Esophagus muscularis mucosa (tissue), 4 donors: ENCODE measurements around the gene HOATZ. TPM values are rescaled to one million over a fixed set of nuclear protein-coding genes. Genes with fewer than 3 reads are reported as not detected.

Experiments used
- DNase-seq: peaks from one replicate; pipeline ENCODE4 v3.0.0-alpha.2; 2017; ENCODE audit errors: extremely low spot score
- H3K27ac ChIP-seq, 4 donors: fragments of 200-600 bp; sonication (generic); replicated peaks in 1 of 4; 1 replicate in 3 of 4; 2 replicates in 1 of 4; pipeline ENCODE4 v1.5.1; 2016 to 2019; ENCODE audit warnings: mild to moderate bottlenecking in 1 of 4
- H3K27me3 ChIP-seq, 4 donors: fragments of 200-600 bp; sonication (generic); one replicate each; pipeline versions ENCODE4 v1.5.1 to v1.6.0; 2016 to 2019
- H3K36me3 ChIP-seq, 4 donors: fragments of 200-600 bp; sonication (generic); one replicate each; pipeline ENCODE4 v1.5.1; 2016 to 2019
- H3K4me1 ChIP-seq, 4 donors: fragments of 200-600 bp; sonication (generic); one replicate each; pipeline ENCODE4 v1.5.1; 2016 to 2019
- H3K4me3 ChIP-seq, 4 donors: fragments of 200-600 bp; sonication (generic); 1 replicate in 2 of 4; 2 replicates in 2 of 4; pipeline ENCODE4 v1.5.1; 2016 to 2019; ENCODE audit warnings: mild to moderate bottlenecking in 4 of 4, moderate library complexity in 1 of 4
- H3K9me3 ChIP-seq, 4 donors: fragments of 200-600 bp; sonication (generic); 1 replicate in 3 of 4; 2 replicates in 1 of 4; pipeline ENCODE4 v1.5.1; 2016 to 2019
- EP300 ChIP-seq: sonication (generic); formaldehyde crosslinking; IDR thresholded peaks from one replicate; pipeline ENCODE4 v1.6.1; 2017; ENCODE audit warnings: antibody characterized with exemption
- POLR2A ChIP-seq: fragments of 450-650 bp; IDR thresholded peaks from one replicate; pipeline ENCODE4 v1.6.1; 2017; ENCODE audit warnings: antibody characterized with exemption, moderate library complexity, mild to moderate bottlenecking, low read depth
- POLR2AphosphoS5 ChIP-seq, 2 donors: sonication (generic); formaldehyde crosslinking; IDR thresholded peaks; one replicate each; pipeline ENCODE4 v1.6.1; 2017; ENCODE audit warnings: antibody characterized with exemption in 2 of 2
- WGBS: methylation state at CpG from one replicate; pipeline ENCODE4 v1.1.5; 2018; 5-methylcytosine and 5-hydroxymethylcytosine counted together
- intact Hi-C: fragments of 100-400 bp; cut with DNase I; formaldehyde crosslinking; loops from one replicate; pipeline ENCODE4 v1.15.1; 2023
- total RNA-seq, 4 donors: library from RNA; depleted of rRNA; stranded (reverse); fragments of >200 nt; gene quantifications; one replicate each; pipeline versions ENCODE4 v1.1.0 to v1.2.1, GENCODE V29; 2016
- TF ChIP-seq, protein P1 (sequence below), 3 experiments: fragments of 200-600 bp in 2 of 3; fragments of 450-650 bp in 1 of 3; sonication (generic) in 2 of 3; IDR thresholded peaks; one replicate each; pipeline ENCODE4 v1.5.1; 2017 to 2019; ENCODE audit warnings: antibody characterized with exemption in 3 of 3, mild to moderate bottlenecking in 2 of 3, moderate library complexity in 1 of 3

The HOATZ gene
- total RNA-seq, 4 donors from 2014 or later = not detected

DNA sequence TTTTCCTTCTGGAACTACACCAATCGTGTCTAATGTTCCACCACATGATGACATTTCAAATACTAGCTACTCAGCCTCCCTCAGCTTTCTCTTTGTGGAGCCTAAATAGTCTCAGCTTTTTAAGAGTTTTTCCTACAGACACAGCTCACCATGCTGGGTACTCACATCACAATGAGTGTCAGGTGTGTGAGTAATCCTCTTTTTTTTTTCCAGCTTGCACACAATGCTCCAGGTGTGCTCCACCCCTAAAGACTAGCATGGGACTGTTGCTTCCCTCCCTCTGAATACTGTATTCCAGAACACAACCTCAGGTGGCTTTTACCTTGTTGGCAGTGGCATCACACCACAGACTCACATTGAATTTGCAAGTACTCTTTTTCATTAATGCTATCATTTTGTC lies 14.1 kb upstream of the HOATZ start:
- WGBS = 69% methylated on average over 1 of the region's 1 CpG
- no peak overlapping the region for H3K27ac ChIP-seq
- no peaks in the 10 kb centered on the region for H3K4me1 ChIP-seq
- no peaks in the 10 kb centered on the region for H3K27me3 ChIP-seq
- no peak overlapping the region for H3K4me3 ChIP-seq
- no peaks in the 10 kb centered on the region for H3K9me3 ChIP-seq
- TF ChIP-seq, protein P1, sequence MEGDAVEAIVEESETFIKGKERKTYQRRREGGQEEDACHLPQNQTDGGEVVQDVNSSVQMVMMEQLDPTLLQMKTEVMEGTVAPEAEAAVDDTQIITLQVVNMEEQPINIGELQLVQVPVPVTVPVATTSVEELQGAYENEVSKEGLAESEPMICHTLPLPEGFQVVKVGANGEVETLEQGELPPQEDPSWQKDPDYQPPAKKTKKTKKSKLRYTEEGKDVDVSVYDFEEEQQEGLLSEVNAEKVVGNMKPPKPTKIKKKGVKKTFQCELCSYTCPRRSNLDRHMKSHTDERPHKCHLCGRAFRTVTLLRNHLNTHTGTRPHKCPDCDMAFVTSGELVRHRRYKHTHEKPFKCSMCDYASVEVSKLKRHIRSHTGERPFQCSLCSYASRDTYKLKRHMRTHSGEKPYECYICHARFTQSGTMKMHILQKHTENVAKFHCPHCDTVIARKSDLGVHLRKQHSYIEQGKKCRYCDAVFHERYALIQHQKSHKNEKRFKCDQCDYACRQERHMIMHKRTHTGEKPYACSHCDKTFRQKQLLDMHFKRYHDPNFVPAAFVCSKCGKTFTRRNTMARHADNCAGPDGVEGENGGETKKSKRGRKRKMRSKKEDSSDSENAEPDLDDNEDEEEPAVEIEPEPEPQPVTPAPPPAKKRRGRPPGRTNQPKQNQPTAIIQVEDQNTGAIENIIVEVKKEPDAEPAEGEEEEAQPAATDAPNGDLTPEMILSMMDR (IDR thresholded peaks at IDR 0.05) = no peak
- TF ChIP-seq POLR2A (no peak), EP300 (no peak), POLR2AphosphoS5 (IDR thresholded peaks at IDR 0.05) (no peak)
- H3K36me3 ChIP-seq = no peaks in the 10 kb centered on the region
- no peak for DNase-seq
- intact Hi-C loops = no loop called here

DNA sequence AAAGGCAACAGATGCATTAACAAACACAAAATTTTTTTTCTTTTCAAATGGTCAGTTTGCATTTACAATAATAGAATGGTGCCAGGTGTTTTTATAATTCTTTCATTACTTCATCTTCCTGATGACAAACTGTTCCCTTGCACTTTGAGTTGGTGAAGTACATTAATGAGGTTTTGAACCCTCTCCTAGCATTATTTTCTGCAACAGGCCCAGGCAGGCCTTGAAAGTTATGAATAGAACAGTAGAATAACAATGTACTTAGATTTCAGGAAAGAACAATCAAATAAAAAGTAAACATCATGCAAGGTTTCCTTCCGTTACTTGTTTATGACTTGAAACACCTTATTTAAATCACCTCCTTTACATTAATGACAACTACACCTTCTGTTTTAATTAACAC lies 12.0 kb upstream of the HOATZ start:
- no peaks in the 10 kb centered on the region for H3K27me3 ChIP-seq
- no peaks in the 10 kb centered on the region for H3K4me1 ChIP-seq
- 93% methylated on average over 1 of the region's 1 CpG for WGBS
- H3K27ac ChIP-seq = no peak overlapping the region
- DNase-seq = no peak
- no peaks in the 10 kb centered on the region for H3K36me3 ChIP-seq
- TF ChIP-seq EP300 (no peak), POLR2A (no peak), POLR2AphosphoS5 (IDR thresholded peaks at IDR 0.05) (no peak)
- TF ChIP-seq, protein P1 (IDR thresholded peaks at IDR 0.05) = no peak
- H3K4me3 ChIP-seq = no peak overlapping the region
- H3K9me3 ChIP-seq = no peaks in the 10 kb centered on the region
- intact Hi-C loops = no loop called here

DNA sequence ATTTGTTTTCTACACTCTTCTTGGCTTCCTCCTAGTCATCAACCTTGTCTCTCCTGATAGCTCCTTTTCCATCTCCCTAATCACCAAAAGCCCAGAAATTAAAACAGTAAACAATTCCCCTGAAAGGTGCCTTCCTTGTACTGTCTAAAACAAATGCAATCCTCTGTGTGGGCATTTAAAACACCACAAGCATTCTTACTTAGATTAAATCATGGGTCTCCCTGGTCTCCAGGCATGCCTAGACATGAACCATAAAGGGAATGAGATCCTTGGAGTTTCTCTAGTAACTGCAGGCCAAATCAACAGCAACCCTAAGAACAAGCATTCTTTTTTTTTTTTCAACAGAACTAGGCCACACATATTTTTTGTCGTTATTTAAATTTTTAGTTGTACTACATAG lies 4.3 kb upstream of the HOATZ start:
- Histone ChIP-seq H3K36me3 (no peaks in the 10 kb centered on the region), H3K4me3 (no peak overlapping the region), H3K27ac (no peak overlapping the region), H3K27me3 (peaks cover 5 to 58% (median 32%) of the 10 kb centered on the region in 4 donors), H3K9me3 (no peaks in the 10 kb centered on the region), H3K4me1 (peaks cover 12 to 20% (median 13%) of the 10 kb centered on the region in 4 donors)
- DNase-seq = no peak
- 100% methylated on average over 1 of the region's 1 CpG for WGBS
- TF ChIP-seq EP300 (no peak), POLR2AphosphoS5 (IDR thresholded peaks at IDR 0.05) (no peak), POLR2A (no peak)
- TF ChIP-seq, protein P1 (IDR thresholded peaks at IDR 0.05) = no peak
- intact Hi-C loops = no loop called here

DNA sequence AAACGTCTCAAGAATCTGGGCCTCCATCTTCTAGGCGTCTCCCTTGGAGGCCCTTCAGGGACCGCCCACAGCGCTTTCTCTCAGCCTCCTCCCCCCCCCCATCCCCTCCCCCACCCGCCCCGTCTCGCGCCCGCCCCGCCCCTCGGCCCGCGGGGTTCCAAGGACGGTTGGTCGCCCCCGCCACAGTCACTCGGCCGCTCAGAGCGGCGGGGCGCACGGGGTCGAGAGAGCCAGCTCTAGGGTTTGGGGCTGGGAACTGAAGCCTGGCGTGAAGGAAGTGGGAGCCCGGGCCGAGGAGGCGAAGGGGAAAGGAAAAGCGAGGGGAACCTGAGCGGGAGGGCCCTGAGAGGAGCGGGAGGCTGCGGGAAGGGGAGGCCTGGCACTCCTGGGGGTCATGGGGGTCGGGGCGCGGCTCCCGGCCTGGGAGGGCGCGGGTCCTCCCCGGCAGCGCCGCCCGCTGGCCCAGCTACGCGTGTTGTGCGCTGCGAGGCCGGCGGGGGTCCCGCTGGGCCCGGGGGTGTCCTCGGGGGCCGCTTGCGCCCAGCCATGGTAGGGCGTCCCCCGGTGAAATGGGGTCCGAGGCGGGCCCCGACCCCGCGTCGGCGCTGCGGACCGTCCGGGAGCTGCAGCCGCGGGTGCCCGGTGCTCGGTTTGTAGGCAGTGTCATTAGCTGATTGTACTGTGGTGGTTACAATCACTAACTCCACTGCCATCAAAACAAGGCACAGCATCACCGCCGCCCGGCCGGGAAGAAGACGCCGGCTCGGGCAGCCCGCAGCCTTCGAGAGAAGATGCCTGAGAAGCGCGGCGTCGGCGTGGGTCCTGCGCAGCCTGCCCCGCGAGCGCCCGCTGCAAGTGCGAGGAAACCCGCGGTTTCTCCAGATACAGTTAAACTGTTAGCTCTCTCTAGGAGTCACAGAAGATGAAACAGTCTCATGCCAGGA lies 2.0 kb upstream of the HOATZ start, which contains the start of gene BTG4:
TSS of gene BTG4 (minus strand) at position 91 of the 944 bp plus-strand sequence. CDS start 13,610 bp downstream, outside the sequence.
- no peak for DNase-seq
- peak within 1 kb of the TSS; percentile 48 to 61 (median 50) for H3K4me3 ChIP-seq
- TF ChIP-seq POLR2A (no peak), EP300 (no peak), POLR2AphosphoS5 (IDR thresholded peaks at IDR 0.05) (no peak)
- H3K27ac ChIP-seq = no peak within 1 kb of the TSS
- H3K9me3 ChIP-seq = no peaks in the 10 kb centered on the region
- 18% methylated on average over 19 of the region's 90 CpGs for WGBS
- H3K36me3 ChIP-seq = no peaks in the 10 kb centered on the region
- peaks cover 12 to 20% (median 13%) of the 10 kb centered on the region in 4 donors for H3K4me1 ChIP-seq
- peaks cover 5 to 58% (median 32%) of the 10 kb centered on the region in 4 donors for H3K27me3 ChIP-seq
- intact Hi-C loops = no loop called here

DNA sequence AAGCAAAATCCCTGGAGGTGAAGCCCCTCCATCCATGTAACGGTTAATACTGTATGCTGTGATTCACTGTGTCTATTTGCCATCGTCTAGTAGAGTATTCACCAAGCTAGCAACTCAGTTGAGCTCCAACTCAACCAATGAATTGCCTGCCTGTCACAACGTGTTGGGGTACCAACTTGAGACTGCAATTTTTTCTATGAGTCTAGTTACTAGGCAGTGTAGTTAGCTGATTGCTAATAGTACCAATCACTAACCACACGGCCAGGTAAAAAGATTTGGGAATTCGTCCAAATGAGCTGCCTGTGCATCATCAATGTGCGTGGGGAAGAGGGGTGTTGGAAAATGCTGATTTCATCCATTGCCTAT lies 1.4 kb upstream of the HOATZ start:
- Histone ChIP-seq H3K9me3 (no peaks in the 10 kb centered on the region), H3K27me3 (peaks cover 5 to 58% (median 32%) of the 10 kb centered on the region in 4 donors), H3K36me3 (no peaks in the 10 kb centered on the region), H3K4me1 (peaks cover 12 to 20% (median 13%) of the 10 kb centered on the region in 4 donors), H3K27ac (no peak overlapping the region), H3K4me3 (peak overlapping the region; percentile 48 to 61 (median 50))
- 48% methylated on average over 5 of the region's 6 CpGs for WGBS
- DNase-seq = no peak
- TF ChIP-seq POLR2A = no peak
- TF ChIP-seq EP300 = no peak
- TF ChIP-seq, protein P1 (IDR thresholded peaks at IDR 0.05) = no peak
- TF ChIP-seq POLR2AphosphoS5 (IDR thresholded peaks at IDR 0.05) = no peak
- intact Hi-C loops = no loop called here
